ENCODE data around the gene DIO3. TPM values are rescaled to one million over a fixed set of nuclear protein-coding genes. Genes with fewer than 3 reads are reported as not detected.

The DIO3 gene
- total RNA-seq, 1 experiment from 2014 or later: not detected

DNA sequence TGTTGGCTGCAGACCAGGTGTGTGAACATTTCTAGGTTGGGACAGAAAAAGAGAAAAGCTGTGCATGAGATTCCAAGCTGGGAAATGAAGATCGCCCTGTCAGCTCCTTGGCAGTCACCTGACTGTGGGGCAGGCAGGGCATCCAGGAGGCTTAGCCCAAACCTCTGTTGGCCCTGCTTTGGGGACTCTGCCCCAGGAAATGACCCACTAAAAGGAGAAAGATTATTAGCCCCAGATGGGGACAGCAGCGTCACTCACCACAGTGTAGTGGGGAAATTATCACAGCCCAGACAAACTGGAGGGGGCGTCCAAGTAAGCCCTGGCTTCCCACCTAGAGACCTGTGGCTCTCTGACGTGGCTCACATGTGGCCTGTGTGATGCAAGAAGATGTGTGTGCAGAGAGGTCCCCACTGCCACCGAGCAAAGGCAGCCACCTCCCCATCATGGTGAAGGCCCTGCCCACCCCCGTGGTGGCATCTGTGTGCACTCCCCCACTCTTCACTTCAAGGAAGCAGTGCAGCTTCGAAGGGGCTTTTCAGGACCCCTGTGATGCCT is 39.1 kb downstream of the DIO3 start:
- Histone ChIP-seq H3K4me1 (ENCODE audit: insufficient read depth, low read length) (no peaks in the 10 kb centered on the region), H3K4ac (ENCODE audit: low read depth, low read length) (no peak overlapping the region), H4K91ac (ENCODE audit: insufficient read length, low read depth, low read length) (no peak overlapping the region), H3K27me3 (ENCODE audit: insufficient read depth, low read length) (no peaks in the 10 kb centered on the region), H3K23ac (ENCODE audit: insufficient read length, low read depth, low read length) (no peak overlapping the region), H3K4me2 (ENCODE audit: insufficient read depth, insufficient read length, low read length) (no peak overlapping the region), H3K23me2 (ENCODE audit: insufficient read length, low read depth, low read length, poor library complexity, severe bottlenecking) (no peaks in the 10 kb centered on the region), H4K20me1 (ENCODE audit: control insufficient read depth, insufficient read depth, insufficient read length) (no peaks in the 10 kb centered on the region), H3T11ph (ENCODE audit: low read length) (no peak overlapping the region), H2AK5ac (ENCODE audit: insufficient read length, low read length) (no peak overlapping the region), H4K8ac (replicated peaks; ENCODE audit: insufficient read length, low read depth, low read length) (no peak overlapping the region), H3K14ac (ENCODE audit: insufficient read depth, low read length) (no peak overlapping the region), H3K56ac (ENCODE audit: insufficient read length, low read depth, low read length) (no peak overlapping the region), H2BK5ac (ENCODE audit: insufficient read length, low read length) (no peak overlapping the region), H2AFZ (ENCODE audit: low read length) (no peak overlapping the region), H3K9ac (ENCODE audit: extremely low read depth, insufficient read length, low read length) (no peak overlapping the region), H2BK15ac (ENCODE audit: low read depth, low read length) (no peak overlapping the region), H3K18ac (ENCODE audit: insufficient read length, low read depth, low read length) (no peak overlapping the region), H4K5ac (ENCODE audit: insufficient read length, low read depth, low read length) (no peak overlapping the region), H2BK120ac (ENCODE audit: low read depth, low read length, poor library complexity, severe bottlenecking) (no peak overlapping the region), H3K9me3 (ENCODE audit: control insufficient read depth, low read depth, low read length) (no peaks in the 10 kb centered on the region), H2BK20ac (ENCODE audit: low read depth, low read length, poor library complexity, severe bottlenecking) (no peak overlapping the region), H2BK12ac (ENCODE audit: insufficient read length, low read depth, low read length) (no peak overlapping the region), H3K79me1 (ENCODE audit: insufficient read depth, low read depth, low read length, poor library complexity, severe bottlenecking) (no peaks in the 10 kb centered on the region), H3K27ac (ENCODE audit: insufficient read length, low read depth, low read length) (no peak overlapping the region), H3K79me2 (ENCODE audit: insufficient read depth, low read length) (no peaks in the 10 kb centered on the region)
- no CpG with 5 or more reads among the region's 7 CpGs for WGBS (ENCODE audit: extremely low coverage, insufficient read length, low lambda C conversion rate)
- Mint-ChIP-seq H3K27ac (no peak overlapping the region; a peak in 1 of 7 replicates), H3K4me1 (no peaks in the 10 kb centered on the region), H3K27me3 (ENCODE audit: low read depth) (peaks cover 25% of the 10 kb centered on the region), H3K9me3 (peaks cover 8 to 16% of the 10 kb centered on the region in 2 experiments), H3K4me3 (no peak overlapping the region), H3K36me3 (ENCODE audit: insufficient read depth in 1 of 3, low read depth in 3 of 3) (peaks cover 0 to 6% (median 4%) of the 10 kb centered on the region in 3 experiments; a peak in 5 of 7 replicates)
- DNase-seq: no peak
- TF ChIP-seq, protein P1, sequence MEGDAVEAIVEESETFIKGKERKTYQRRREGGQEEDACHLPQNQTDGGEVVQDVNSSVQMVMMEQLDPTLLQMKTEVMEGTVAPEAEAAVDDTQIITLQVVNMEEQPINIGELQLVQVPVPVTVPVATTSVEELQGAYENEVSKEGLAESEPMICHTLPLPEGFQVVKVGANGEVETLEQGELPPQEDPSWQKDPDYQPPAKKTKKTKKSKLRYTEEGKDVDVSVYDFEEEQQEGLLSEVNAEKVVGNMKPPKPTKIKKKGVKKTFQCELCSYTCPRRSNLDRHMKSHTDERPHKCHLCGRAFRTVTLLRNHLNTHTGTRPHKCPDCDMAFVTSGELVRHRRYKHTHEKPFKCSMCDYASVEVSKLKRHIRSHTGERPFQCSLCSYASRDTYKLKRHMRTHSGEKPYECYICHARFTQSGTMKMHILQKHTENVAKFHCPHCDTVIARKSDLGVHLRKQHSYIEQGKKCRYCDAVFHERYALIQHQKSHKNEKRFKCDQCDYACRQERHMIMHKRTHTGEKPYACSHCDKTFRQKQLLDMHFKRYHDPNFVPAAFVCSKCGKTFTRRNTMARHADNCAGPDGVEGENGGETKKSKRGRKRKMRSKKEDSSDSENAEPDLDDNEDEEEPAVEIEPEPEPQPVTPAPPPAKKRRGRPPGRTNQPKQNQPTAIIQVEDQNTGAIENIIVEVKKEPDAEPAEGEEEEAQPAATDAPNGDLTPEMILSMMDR (conservative IDR thresholded peaks at IDR 0.05): no peak

Data from H9 (cell line).